A549 (cell line): ENCODE results near the gene RXRA.

Experiments
- POLR2A ChIP-seq: IDR thresholded peaks from 2 replicates; pipeline ENCODE4 v1.6.1; 2012; ENCODE audit warnings: mild to moderate bottlenecking, low read length
- RAD21 ChIP-seq, 2 experiments: fragments of >200 bp in 1 of 2; sonication (Bioruptor Twin) in 1 of 2; formaldehyde crosslinking in 1 of 2; IDR thresholded peaks in 1 of 2; conservative IDR thresholded peaks in 1 of 2; 2 replicates in 1 of 2; 3 replicates in 1 of 2; pipeline ENCODE4 v1.6.1; 2012 to 2018; ENCODE audit warnings: inconsistent platforms in 1 of 2
- ZNF302 ChIP-seq: fragments of 250-450 bp; sonication (Bioruptor Pico); IDR thresholded peaks from 2 replicates; pipeline ENCODE4 v1.9.0; 2021; ENCODE audit warnings: inconsistent platforms, mild to moderate bottlenecking, moderate library complexity
- TF ChIP-seq, protein P1 (sequence below): fragments of >200 bp; sonication (Bioruptor Twin); formaldehyde crosslinking; IDR thresholded peaks from 3 replicates; pipeline ENCODE4 v1.5.1; 2016
- TF ChIP-seq, protein P2 (sequence below): fragments of 150-350 bp; IDR thresholded peaks from 2 replicates; pipeline ENCODE4 v1.6.1; 2014; ENCODE audit warnings: low read depth, mild to moderate bottlenecking, low read length

DNA sequence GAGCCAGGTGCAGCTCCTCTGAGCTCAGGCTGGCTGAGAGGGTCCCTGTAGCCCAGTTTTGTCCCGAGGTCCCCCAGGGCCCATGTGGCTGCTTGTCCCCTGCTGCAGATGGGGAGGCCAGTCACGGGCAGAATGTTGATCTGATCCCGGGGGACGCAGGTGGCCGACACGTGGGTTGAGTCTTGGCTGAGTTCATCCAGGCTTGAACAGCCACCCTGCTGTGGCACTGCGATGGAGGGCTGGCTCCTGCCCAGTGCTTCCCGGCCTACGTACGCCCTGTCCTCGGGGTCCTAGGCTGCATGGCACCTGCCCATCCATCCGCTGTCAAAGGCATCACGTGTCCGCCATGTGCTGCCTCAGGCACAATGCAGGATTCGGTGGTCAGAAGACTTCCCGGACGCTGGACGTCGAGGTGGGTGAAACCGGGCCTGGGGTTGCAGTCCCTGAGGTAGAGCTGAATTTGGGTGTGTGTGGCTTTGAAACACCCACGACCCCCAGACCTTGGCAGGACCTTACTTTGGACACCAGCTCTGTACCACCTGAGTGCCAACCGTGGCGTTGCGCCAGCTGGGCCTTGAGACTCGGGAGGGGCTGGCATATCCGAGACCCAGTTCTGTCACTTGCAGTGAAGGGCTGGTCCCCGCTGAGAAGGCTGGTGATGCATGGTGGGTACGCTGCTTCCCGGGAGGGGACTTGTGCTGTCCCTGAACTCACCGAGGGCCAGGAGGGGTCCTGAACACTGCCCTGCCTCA is 22.3 kb downstream of the RXRA start:
- TF ChIP-seq, protein P1, sequence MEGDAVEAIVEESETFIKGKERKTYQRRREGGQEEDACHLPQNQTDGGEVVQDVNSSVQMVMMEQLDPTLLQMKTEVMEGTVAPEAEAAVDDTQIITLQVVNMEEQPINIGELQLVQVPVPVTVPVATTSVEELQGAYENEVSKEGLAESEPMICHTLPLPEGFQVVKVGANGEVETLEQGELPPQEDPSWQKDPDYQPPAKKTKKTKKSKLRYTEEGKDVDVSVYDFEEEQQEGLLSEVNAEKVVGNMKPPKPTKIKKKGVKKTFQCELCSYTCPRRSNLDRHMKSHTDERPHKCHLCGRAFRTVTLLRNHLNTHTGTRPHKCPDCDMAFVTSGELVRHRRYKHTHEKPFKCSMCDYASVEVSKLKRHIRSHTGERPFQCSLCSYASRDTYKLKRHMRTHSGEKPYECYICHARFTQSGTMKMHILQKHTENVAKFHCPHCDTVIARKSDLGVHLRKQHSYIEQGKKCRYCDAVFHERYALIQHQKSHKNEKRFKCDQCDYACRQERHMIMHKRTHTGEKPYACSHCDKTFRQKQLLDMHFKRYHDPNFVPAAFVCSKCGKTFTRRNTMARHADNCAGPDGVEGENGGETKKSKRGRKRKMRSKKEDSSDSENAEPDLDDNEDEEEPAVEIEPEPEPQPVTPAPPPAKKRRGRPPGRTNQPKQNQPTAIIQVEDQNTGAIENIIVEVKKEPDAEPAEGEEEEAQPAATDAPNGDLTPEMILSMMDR: no peak
- TF ChIP-seq ZNF302 (CRISPR knock-in tag) (no peak), POLR2A (no peak), RAD21 (conservative IDR thresholded peaks at IDR 0.05 in 1 of 2, IDR thresholded peaks at IDR 0.05 in 1 of 2) (no peak)
- TF ChIP-seq, protein P2, sequence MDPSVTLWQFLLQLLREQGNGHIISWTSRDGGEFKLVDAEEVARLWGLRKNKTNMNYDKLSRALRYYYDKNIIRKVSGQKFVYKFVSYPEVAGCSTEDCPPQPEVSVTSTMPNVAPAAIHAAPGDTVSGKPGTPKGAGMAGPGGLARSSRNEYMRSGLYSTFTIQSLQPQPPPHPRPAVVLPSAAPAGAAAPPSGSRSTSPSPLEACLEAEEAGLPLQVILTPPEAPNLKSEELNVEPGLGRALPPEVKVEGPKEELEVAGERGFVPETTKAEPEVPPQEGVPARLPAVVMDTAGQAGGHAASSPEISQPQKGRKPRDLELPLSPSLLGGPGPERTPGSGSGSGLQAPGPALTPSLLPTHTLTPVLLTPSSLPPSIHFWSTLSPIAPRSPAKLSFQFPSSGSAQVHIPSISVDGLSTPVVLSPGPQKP: no peak
